ENCODE results near the gene SMARCA2. TPM values are rescaled to one million over a fixed set of nuclear protein-coding genes. Genes with fewer than 3 reads are reported as not detected.

SMARCA2 gene
- polyA plus RNA-seq, 1 donor from 2014 or later: 150 TPM

- Histone ChIP-seq H3K27ac (ENCODE audit: low read length) (no peak overlapping the region), H3K4me3 (ENCODE audit: low read length) (no peak overlapping the region), H3K9me2 (ENCODE audit: insufficient read depth, low read length) (no peaks in the 10 kb centered on the region), H3K4me2 (ENCODE audit: low read length) (no peak overlapping the region), H3K9ac (ENCODE audit: low read length) (no peak overlapping the region), H3K27me3 (ENCODE audit: insufficient read depth, low read depth, low read length) (no peaks in the 10 kb centered on the region), H4K20me1 (ENCODE audit: insufficient read depth) (no peaks in the 10 kb centered on the region), H3K9me3 (ENCODE audit: low read length) (no peaks in the 10 kb centered on the region), H3F3A (ENCODE audit: insufficient read depth, low read length, poor library complexity, severe bottlenecking) (no peaks in the 10 kb centered on the region), H3K36me3 (ENCODE audit: insufficient read depth, low read length) (peaks cover 4% of the 10 kb centered on the region), H2AFZ (ENCODE audit: low read depth, low read length) (no peak overlapping the region), H3K79me2 (replicated peaks; ENCODE audit: insufficient read depth, low read length) (no peaks in the 10 kb centered on the region)
- TF ChIP-seq SMC3 (conservative IDR thresholded peaks at IDR 0.05; ENCODE audit: poor library complexity): no peak
Measured at GRCh38 chr9:2110036-2110435, 94.9 kb downstream of the SMARCA2 start.

- no peaks in the 10 kb centered on the region for H3K79me2 ChIP-seq (replicated peaks; ENCODE audit: insufficient read depth, low read length)
- H3K4me3 ChIP-seq (ENCODE audit: low read length): no peak overlapping the region
- peaks cover 5% of the 10 kb centered on the region for H3K36me3 ChIP-seq (ENCODE audit: insufficient read depth, low read length)
- no peak overlapping the region for H3K27ac ChIP-seq (ENCODE audit: low read length)
- H3F3A ChIP-seq (ENCODE audit: insufficient read depth, low read length, poor library complexity, severe bottlenecking): no peaks in the 10 kb centered on the region
- H3K9me3 ChIP-seq (ENCODE audit: low read length): no peaks in the 10 kb centered on the region
- H2AFZ ChIP-seq (ENCODE audit: low read depth, low read length): no peak overlapping the region
- no peak overlapping the region for H3K4me2 ChIP-seq (ENCODE audit: low read length)
- TF ChIP-seq CTCF (IDR thresholded peaks at IDR 0.05; ENCODE audit: poor library complexity, severe bottlenecking): no peak
- TF ChIP-seq RAD21 (conservative IDR thresholded peaks at IDR 0.05): no peak
- TF ChIP-seq, protein P1, sequence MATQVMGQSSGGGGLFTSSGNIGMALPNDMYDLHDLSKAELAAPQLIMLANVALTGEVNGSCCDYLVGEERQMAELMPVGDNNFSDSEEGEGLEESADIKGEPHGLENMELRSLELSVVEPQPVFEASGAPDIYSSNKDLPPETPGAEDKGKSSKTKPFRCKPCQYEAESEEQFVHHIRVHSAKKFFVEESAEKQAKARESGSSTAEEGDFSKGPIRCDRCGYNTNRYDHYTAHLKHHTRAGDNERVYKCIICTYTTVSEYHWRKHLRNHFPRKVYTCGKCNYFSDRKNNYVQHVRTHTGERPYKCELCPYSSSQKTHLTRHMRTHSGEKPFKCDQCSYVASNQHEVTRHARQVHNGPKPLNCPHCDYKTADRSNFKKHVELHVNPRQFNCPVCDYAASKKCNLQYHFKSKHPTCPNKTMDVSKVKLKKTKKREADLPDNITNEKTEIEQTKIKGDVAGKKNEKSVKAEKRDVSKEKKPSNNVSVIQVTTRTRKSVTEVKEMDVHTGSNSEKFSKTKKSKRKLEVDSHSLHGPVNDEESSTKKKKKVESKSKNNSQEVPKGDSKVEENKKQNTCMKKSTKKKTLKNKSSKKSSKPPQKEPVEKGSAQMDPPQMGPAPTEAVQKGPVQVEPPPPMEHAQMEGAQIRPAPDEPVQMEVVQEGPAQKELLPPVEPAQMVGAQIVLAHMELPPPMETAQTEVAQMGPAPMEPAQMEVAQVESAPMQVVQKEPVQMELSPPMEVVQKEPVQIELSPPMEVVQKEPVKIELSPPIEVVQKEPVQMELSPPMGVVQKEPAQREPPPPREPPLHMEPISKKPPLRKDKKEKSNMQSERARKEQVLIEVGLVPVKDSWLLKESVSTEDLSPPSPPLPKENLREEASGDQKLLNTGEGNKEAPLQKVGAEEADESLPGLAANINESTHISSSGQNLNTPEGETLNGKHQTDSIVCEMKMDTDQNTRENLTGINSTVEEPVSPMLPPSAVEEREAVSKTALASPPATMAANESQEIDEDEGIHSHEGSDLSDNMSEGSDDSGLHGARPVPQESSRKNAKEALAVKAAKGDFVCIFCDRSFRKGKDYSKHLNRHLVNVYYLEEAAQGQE (IDR thresholded peaks at IDR 0.05; ENCODE audit: borderline replicate concordance): no peak
- TF ChIP-seq MXI1 (conservative IDR thresholded peaks at IDR 0.05; ENCODE audit: poor library complexity, severe bottlenecking): no peak
- no peak for TF ChIP-seq SMC3 (conservative IDR thresholded peaks at IDR 0.05; ENCODE audit: poor library complexity)
- TF ChIP-seq TAF1 (IDR thresholded peaks at IDR 0.05; ENCODE audit: low read depth): no peak
- TF ChIP-seq EP300 (conservative IDR thresholded peaks at IDR 0.05; ENCODE audit: poor library complexity, severe bottlenecking): no peak
- no peaks in the 10 kb centered on the region for H3K9me2 ChIP-seq (ENCODE audit: insufficient read depth, low read length)
- no peaks in the 10 kb centered on the region for H4K20me1 ChIP-seq (ENCODE audit: insufficient read depth)
- H3K9ac ChIP-seq (ENCODE audit: low read length): no peak overlapping the region
- no peaks in the 10 kb centered on the region for H3K27me3 ChIP-seq (ENCODE audit: insufficient read depth, low read depth, low read length)
Measured at GRCh38 chr9:2116073-2116472, 100.9 kb downstream of the SMARCA2 start.

- peaks cover 5% of the 10 kb centered on the region for H3K36me3 ChIP-seq (ENCODE audit: insufficient read depth, low read length)
- no peaks in the 10 kb centered on the region for H3F3A ChIP-seq (ENCODE audit: insufficient read depth, low read length, poor library complexity, severe bottlenecking)
- H3K27me3 ChIP-seq (ENCODE audit: insufficient read depth, low read depth, low read length): no peaks in the 10 kb centered on the region
- no peak overlapping the region for H3K27ac ChIP-seq (ENCODE audit: low read length)
- H2AFZ ChIP-seq (ENCODE audit: low read depth, low read length): no peak overlapping the region
- H3K9ac ChIP-seq (ENCODE audit: low read length): no peak overlapping the region
- TF ChIP-seq RAD21 (conservative IDR thresholded peaks at IDR 0.05) (no peak), EZH2 (IDR thresholded peaks at IDR 0.05; ENCODE audit: borderline replicate concordance, insufficient read depth, low read length, poor library complexity, severe bottlenecking) (no peak), POLR2AphosphoS5 (IDR thresholded peaks at IDR 0.05) (no peak)
- no peaks in the 10 kb centered on the region for H3K9me2 ChIP-seq (ENCODE audit: insufficient read depth, low read length)
- no peaks in the 10 kb centered on the region for H3K79me2 ChIP-seq (replicated peaks; ENCODE audit: insufficient read depth, low read length)
- H3K4me3 ChIP-seq (ENCODE audit: low read length): no peak overlapping the region
- H3K4me2 ChIP-seq (ENCODE audit: low read length): no peak overlapping the region
- H3K9me3 ChIP-seq (ENCODE audit: low read length): no peaks in the 10 kb centered on the region
- no peaks in the 10 kb centered on the region for H4K20me1 ChIP-seq (ENCODE audit: insufficient read depth)
Measured at GRCh38 chr9:2117527-2117926, 102.4 kb downstream of the SMARCA2 start.
